CD4-positive, CD25-positive, alpha-beta regulatory T cell (primary cell): ENCODE measurements around the gene IDUA. TPM values are rescaled to one million over a fixed set of nuclear protein-coding genes. Genes with fewer than 3 reads are reported as not detected.

Experiments used
- ATAC-seq, 2 donors: fragments of 150-1000 bp; cut with Tn5 transposase; one replicate each; pipeline ENCODE4 v1.10.0; 2021; ENCODE audit warnings: low read depth in 2 of 2, moderate number of reproducible peaks in 2 of 2, moderate library complexity in 1 of 2
- DNase-seq, 3 donors: peaks; one replicate each; pipeline versions ENCODE4 v3.0.0 to v3.0.0-alpha.2; 2012 to 2022; ENCODE audit warnings: mixed read lengths in 1 of 3
- H3K27ac ChIP-seq: one replicate; pipeline ENCODE4 v1.7.0; 2013; ENCODE audit warnings: mild to moderate bottlenecking, low read length; ENCODE audit not compliant: insufficient read depth, poor library complexity, severe bottlenecking
- H3K27me3 ChIP-seq: one replicate; pipeline ENCODE4 v1.7.0; 2013; ENCODE audit warnings: low read length; ENCODE audit not compliant: control insufficient read depth, insufficient read depth
- H3K36me3 ChIP-seq: one replicate; pipeline ENCODE4 v1.7.0; 2013; ENCODE audit warnings: mild to moderate bottlenecking, low read length, moderate library complexity; ENCODE audit not compliant: control insufficient read depth, insufficient read depth
- H3K4me1 ChIP-seq: 2 replicates; pipeline ENCODE4 v1.7.0; 2013; ENCODE audit warnings: mild to moderate bottlenecking, low read length; ENCODE audit not compliant: insufficient read depth, control insufficient read depth, poor library complexity, severe bottlenecking
- H3K4me3 ChIP-seq: one replicate; pipeline ENCODE4 v1.7.0; 2013; ENCODE audit warnings: low read depth, mild to moderate bottlenecking, low read length, moderate library complexity
- H3K9me3 ChIP-seq, 2 experiments: 1 replicate in 1 of 2; 2 replicates in 1 of 2; pipeline ENCODE4 v1.7.0; 2013; ENCODE audit warnings: low read length in 2 of 2, mild to moderate bottlenecking in 1 of 2, moderate library complexity in 1 of 2; ENCODE audit not compliant: control insufficient read depth in 2 of 2
- H3K27ac Mint-ChIP-seq, 3 donors: one replicate each; pipeline ENCODE4 v1.8.0; 2020 to 2022; ENCODE audit warnings: mild to moderate bottlenecking in 3 of 3, mixed read lengths in 3 of 3, moderate library complexity in 2 of 3
- H3K27me3 Mint-ChIP-seq: one replicate; pipeline ENCODE4 v1.8.0; 2022; ENCODE audit warnings: mild to moderate bottlenecking, mixed read lengths
- H3K36me3 Mint-ChIP-seq: one replicate; pipeline ENCODE4 v1.8.0; 2020; ENCODE audit warnings: mixed read lengths
- H3K4me1 Mint-ChIP-seq, 4 donors: one replicate each; pipeline ENCODE4 v1.8.0; 2020 to 2022; ENCODE audit warnings: mixed read lengths in 4 of 4, mild to moderate bottlenecking in 1 of 4
- H3K4me3 Mint-ChIP-seq, 4 donors: one replicate each; pipeline ENCODE4 v1.8.0; 2020 to 2022; ENCODE audit warnings: mild to moderate bottlenecking in 4 of 4, mixed read lengths in 4 of 4, moderate library complexity in 3 of 4
- H3K9me3 Mint-ChIP-seq, 7 donors: one replicate each; pipeline ENCODE4 v1.8.0; 2020 to 2022; ENCODE audit warnings: mixed read lengths in 7 of 7, mild to moderate bottlenecking in 3 of 7, moderate library complexity in 2 of 7
- polyA plus RNA-seq, 4 donors: library from polyadenylated mRNA; unstranded; fragments of 300-500 nt; fragmentation: Illumina TruSeq; gene quantifications; one replicate each; pipeline ENCODE4 v1.2.3, GENCODE V29; 2021
- total RNA-seq: library from RNA; stranded (reverse); gene quantifications from one replicate; pipeline ENCODE4 v1.2.3, GENCODE V29; 2022

IDUA gene
- total and polyA plus RNA-seq, 5 donors from 2014 or later: 7.5 to 55.5 (median 8.9) TPM

DNA sequence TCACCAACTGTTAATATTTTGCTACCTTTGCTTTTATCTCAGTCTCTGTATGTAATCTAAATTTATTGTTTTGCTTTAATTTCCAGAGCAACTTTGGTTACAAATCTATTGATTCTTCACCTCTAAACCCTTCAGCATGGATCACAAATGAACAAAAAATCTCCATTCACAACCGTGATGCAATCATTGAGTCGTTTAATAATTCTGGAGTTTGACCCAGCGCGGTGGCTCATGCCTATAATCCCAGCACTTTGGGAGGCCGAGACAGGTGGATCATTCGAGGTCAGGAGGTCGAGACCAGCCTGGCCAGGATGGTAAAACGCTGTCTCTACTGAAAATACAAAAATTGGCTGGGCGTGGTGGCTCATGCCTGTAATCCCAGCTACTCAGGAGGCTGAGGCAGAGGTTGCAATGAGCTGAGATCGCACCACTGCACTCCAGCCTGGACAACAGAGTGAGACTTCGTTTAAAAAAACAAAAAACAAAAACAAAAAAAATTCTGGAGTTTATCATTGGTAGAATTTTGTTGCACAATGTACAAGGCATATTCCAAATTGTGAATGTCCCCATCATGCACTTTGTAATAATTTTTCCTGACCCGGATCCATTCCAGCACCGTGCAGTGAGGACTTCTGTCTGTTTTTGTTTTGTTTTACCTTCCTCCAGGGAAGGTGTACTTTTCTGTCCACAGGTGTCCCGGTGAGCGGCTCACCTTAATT is 2.3 kb upstream of the IDUA start:
- ATAC-seq (no peak), DNase-seq (no peak)
- Mint-ChIP-seq H3K27ac (peak overlapping the region; percentile 32 to 65 (median 44)), H3K36me3 (peaks cover 4% of the 10 kb centered on the region), H3K4me3 (peak overlapping the region; percentile 38 to 90 (median 78)), H3K9me3 (peaks cover 0 to 1% (median 0%) of the 10 kb centered on the region in 7 donors), H3K4me1 (peaks cover 0 to 32% (median 5%) of the 10 kb centered on the region in 4 donors), H3K27me3 (no peaks in the 10 kb centered on the region)
- H3K27ac ChIP-seq: no peak overlapping the region
- H3K36me3 ChIP-seq: no peaks in the 10 kb centered on the region
- H3K4me1 ChIP-seq: peaks cover 34% of the 10 kb centered on the region
- H3K4me3 ChIP-seq: peak overlapping the region; percentile 56
- H3K9me3 ChIP-seq: no peaks in the 10 kb centered on the region
- H3K27me3 ChIP-seq: no peaks in the 10 kb centered on the region

- peaks cover 4% of the 10 kb centered on the region for H3K36me3 Mint-ChIP-seq
- Histone ChIP-seq H3K27ac (no peak overlapping the region), H3K27me3 (no peaks in the 10 kb centered on the region), H3K9me3 (no peaks in the 10 kb centered on the region), H3K36me3 (peaks cover 3% of the 10 kb centered on the region), H3K4me1 (peaks cover 34% of the 10 kb centered on the region), H3K4me3 (peak overlapping the region; percentile 56)
- DNase-seq: peak; percentile 55 to 70 (median 57)
- H3K27ac Mint-ChIP-seq: peak overlapping the region; percentile 32 to 67 (median 44)
- H3K9me3 Mint-ChIP-seq: peaks cover 0 to 1% (median 0%) of the 10 kb centered on the region in 7 donors
- ATAC-seq: peak; percentile 44 to 60
- H3K4me3 Mint-ChIP-seq: peak overlapping the region; percentile 68 to 95 (median 90)
- H3K4me1 Mint-ChIP-seq: peaks cover 0 to 32% (median 5%) of the 10 kb centered on the region in 4 donors
- H3K27me3 Mint-ChIP-seq: no peaks in the 10 kb centered on the region
Measured at GRCh38 chr4:985123-985830, 1.6 kb upstream of the IDUA start.

- Mint-ChIP-seq H3K36me3 (peaks cover 4% of the 10 kb centered on the region), H3K27ac (peak overlapping the region; percentile 74 to 91 (median 77)), H3K4me3 (peak overlapping the region; percentile 89 to 95 (median 92)), H3K9me3 (peaks cover 0 to 1% (median 0%) of the 10 kb centered on the region in 7 donors), H3K27me3 (no peaks in the 10 kb centered on the region), H3K4me1 (peaks cover 0 to 32% (median 5%) of the 10 kb centered on the region in 4 donors)
- H3K9me3 ChIP-seq: no peaks in the 10 kb centered on the region
- DNase-seq (no peak), ATAC-seq (peak in 1 of 2 donors; percentile 6)
- H3K27me3 ChIP-seq: no peaks in the 10 kb centered on the region
- peaks cover 34% of the 10 kb centered on the region for H3K4me1 ChIP-seq
- H3K36me3 ChIP-seq: peaks cover 9% of the 10 kb centered on the region
- peak overlapping the region; percentile 83 for H3K4me3 ChIP-seq
- peak overlapping the region; percentile 75 for H3K27ac ChIP-seq
Measured at GRCh38 chr4:986428-986878, 391 bp upstream of the IDUA start.

GRCh38 chr4:987624-988513 is 1.0 kb downstream of the IDUA start:
- peak overlapping the region; percentile 72 to 84 (median 78) for H3K4me3 Mint-ChIP-seq
- peaks cover 9% of the 10 kb centered on the region for H3K36me3 ChIP-seq
- H3K27me3 ChIP-seq: no peaks in the 10 kb centered on the region
- H3K27ac Mint-ChIP-seq: peak overlapping the region in 1 of 3 donors; percentile 84
- ATAC-seq: no peak
- no peaks in the 10 kb centered on the region for H3K9me3 ChIP-seq
- peak overlapping the region; percentile 75 for H3K27ac ChIP-seq
- peaks cover 0 to 33% (median 5%) of the 10 kb centered on the region in 4 donors for H3K4me1 Mint-ChIP-seq
- peaks cover 2% of the 10 kb centered on the region for H3K36me3 Mint-ChIP-seq
- peaks cover 34% of the 10 kb centered on the region for H3K4me1 ChIP-seq
- no peak for DNase-seq
- no peak overlapping the region for H3K4me3 ChIP-seq
- H3K27me3 Mint-ChIP-seq: no peaks in the 10 kb centered on the region
- H3K9me3 Mint-ChIP-seq: no peaks in the 10 kb centered on the region

- peaks cover 0 to 33% (median 5%) of the 10 kb centered on the region in 4 donors for H3K4me1 Mint-ChIP-seq
- Histone ChIP-seq H3K27ac (no peak overlapping the region), H3K9me3 (no peaks in the 10 kb centered on the region), H3K4me1 (peaks cover 34% of the 10 kb centered on the region), H3K36me3 (peaks cover 9% of the 10 kb centered on the region), H3K27me3 (no peaks in the 10 kb centered on the region), H3K4me3 (no peak overlapping the region)
- H3K27me3 Mint-ChIP-seq: no peaks in the 10 kb centered on the region
- no peak for DNase-seq
- no peaks in the 10 kb centered on the region for H3K9me3 Mint-ChIP-seq
- no peak for ATAC-seq
- H3K36me3 Mint-ChIP-seq: no peaks in the 10 kb centered on the region
- H3K4me3 Mint-ChIP-seq: peak overlapping the region in 3 of 4 donors; percentile 5 to 63 (median 32)
- H3K27ac Mint-ChIP-seq: no peak overlapping the region
Measured at GRCh38 chr4:988726-989721, 2.2 kb downstream of the IDUA start.

- DNase-seq: no peak
- no peak overlapping the region for H3K4me3 ChIP-seq
- H3K36me3 ChIP-seq: peaks cover 9% of the 10 kb centered on the region
- Mint-ChIP-seq H3K4me3 (peak overlapping the region in 1 of 4 donors; percentile 13), H3K4me1 (peaks cover 0 to 26% (median 5%) of the 10 kb centered on the region in 4 donors), H3K27me3 (no peaks in the 10 kb centered on the region), H3K36me3 (no peaks in the 10 kb centered on the region), H3K9me3 (no peaks in the 10 kb centered on the region), H3K27ac (no peak overlapping the region)
- H3K27me3 ChIP-seq: no peaks in the 10 kb centered on the region
- peaks cover 31% of the 10 kb centered on the region for H3K4me1 ChIP-seq
- H3K9me3 ChIP-seq: no peaks in the 10 kb centered on the region
- no peak for ATAC-seq
- H3K27ac ChIP-seq: no peak overlapping the region
Measured at GRCh38 chr4:989722-990471, 3.1 kb downstream of the IDUA start.
